HepG2 (cell line): ENCODE measurements around the gene PRR23E. TPM values are rescaled to one million over a fixed set of nuclear protein-coding genes. Genes with fewer than 3 reads are reported as not detected.

Experiments used
- EHMT2 ChIP-seq: fragments of 200-600 bp; sonication (generic); IDR thresholded peaks from 2 replicates; pipeline ENCODE4 v1.7.0; 2017; ENCODE audit warnings: antibody characterized with exemption, low read depth, low read length, borderline replicate concordance
- GTF2F1 ChIP-seq: fragments of 150-350 bp; IDR thresholded peaks from 2 replicates; pipeline ENCODE4 v1.6.1; 2014; ENCODE audit warnings: low read length
- MIER2 ChIP-seq: IDR thresholded peaks from 2 replicates; pipeline ENCODE4 v1.6.1; 2016; ENCODE audit warnings: missing biosample characterization, missing genetic modification reagents
- RBAK ChIP-seq: sonication (generic); formaldehyde crosslinking; IDR thresholded peaks from 2 replicates; pipeline ENCODE4 v1.5.1; 2020; ENCODE audit warnings: mild to moderate bottlenecking, missing genetic modification reagents
- RBM22 ChIP-seq: fragments of 200-400 bp; formaldehyde crosslinking; optimal IDR thresholded peaks from 2 replicates; pipeline ENCODE3; 2017; ENCODE audit warnings: mild to moderate bottlenecking, low read length, moderate library complexity
- SALL1 ChIP-seq: sonication (generic); formaldehyde crosslinking; IDR thresholded peaks from 2 replicates; pipeline ENCODE4 v1.8.0; 2022; ENCODE audit warnings: mild to moderate bottlenecking, missing genetic modification reagents
- SALL2 ChIP-seq: sonication (generic); formaldehyde crosslinking; IDR thresholded peaks from 2 replicates; pipeline ENCODE4 v1.8.1; 2023; ENCODE audit warnings: mild to moderate bottlenecking, missing genetic modification reagents, inconsistent platforms
- STAT5B ChIP-seq: sonication (generic); formaldehyde crosslinking; IDR thresholded peaks from 2 replicates; pipeline ENCODE4 v1.4.0; 2020; ENCODE audit warnings: missing genetic modification reagents
- ZNF326 ChIP-seq: sonication (generic); formaldehyde crosslinking; IDR thresholded peaks from 2 replicates; pipeline ENCODE4 v1.4.0; 2020; ENCODE audit warnings: missing genetic modification reagents, borderline replicate concordance
- ZNF33B ChIP-seq: sonication (generic); formaldehyde crosslinking; IDR thresholded peaks from 2 replicates; pipeline ENCODE4 v1.5.1; 2020; ENCODE audit warnings: mild to moderate bottlenecking, missing genetic modification reagents
- ZNF343 ChIP-seq: sonication (generic); formaldehyde crosslinking; IDR thresholded peaks from 2 replicates; pipeline ENCODE4 v1.4.0; 2020; ENCODE audit warnings: mild to moderate bottlenecking, missing genetic modification reagents
- ZNF709 ChIP-seq: sonication (generic); formaldehyde crosslinking; IDR thresholded peaks from 2 replicates; pipeline ENCODE4 v1.5.0; 2020; ENCODE audit warnings: mild to moderate bottlenecking, missing genetic modification reagents
- ZNF792 ChIP-seq: IDR thresholded peaks from 2 replicates; pipeline ENCODE4 v1.6.1; 2016
- polyA plus RNA-seq, 8 experiments: library from polyadenylated mRNA; depleted of rRNA in 3 of 8; stranded (reverse) in 7 of 8; unstranded in 1 of 8; fragments of >200 nt; fragmentation: Illumina TruSeq in 4 of 8; extraction: Trizol in 4 of 8; gene quantifications; 2 replicates each; pipeline versions ENCODE4 v1.2.1 to v1.2.3, GENCODE V29; 2011 to 2016; ENCODE audit warnings: low read depth in 4 of 8, missing spikeins in 1 of 8, mixed read lengths in 1 of 8; ENCODE audit not compliant: insufficient read depth in 1 of 8
- total RNA-seq, 5 experiments: library from RNA; depleted of rRNA; stranded (reverse); fragments of >200 nt; fragmentation: Illumina TruSeq; extraction: Trizol; gene quantifications; 2 replicates each; pipeline ENCODE4 v1.2.3, GENCODE V29; 2016; ENCODE audit warnings: low read depth in 1 of 5
- TF ChIP-seq, protein P1 (sequence below): fragments of 450-650 bp; IDR thresholded peaks from 2 replicates; pipeline ENCODE4 v1.6.1; 2017; ENCODE audit warnings: mild to moderate bottlenecking
- TF ChIP-seq, protein P2 (sequence below), 2 experiments: IDR thresholded peaks; 2 replicates each; pipeline ENCODE4 v1.6.1; 2011 to 2012; ENCODE audit warnings: low read length in 2 of 2, borderline replicate concordance in 1 of 2, low read depth in 1 of 2, mild to moderate bottlenecking in 1 of 2, moderate library complexity in 1 of 2

PRR23E gene
- total and polyA plus RNA-seq, 2 of the 13 experiments (the other 11 are each of a cell fraction or from before 2014, with no cell fraction given), result not detected

DNA sequence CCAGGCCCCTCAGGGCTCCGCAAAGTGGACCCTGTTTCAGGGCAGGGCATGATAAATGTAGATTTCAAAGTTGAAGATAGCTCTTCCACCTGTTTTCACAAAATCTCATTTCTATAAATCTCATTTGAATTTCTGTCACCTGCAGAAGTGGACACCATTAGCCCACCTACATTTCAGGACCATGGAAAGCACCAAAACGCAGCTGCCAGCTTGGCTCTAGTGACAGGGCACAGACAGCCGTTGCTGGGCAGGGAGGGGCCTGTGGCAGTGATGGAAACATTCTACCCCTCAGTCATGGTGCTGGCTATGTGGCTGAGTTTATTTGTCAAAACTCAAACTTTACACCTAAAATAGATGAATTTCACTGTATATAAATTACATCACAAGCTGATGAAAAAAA is 40.4 kb downstream of the PRR23E start (continued):
- TF ChIP-seq, protein P1, sequence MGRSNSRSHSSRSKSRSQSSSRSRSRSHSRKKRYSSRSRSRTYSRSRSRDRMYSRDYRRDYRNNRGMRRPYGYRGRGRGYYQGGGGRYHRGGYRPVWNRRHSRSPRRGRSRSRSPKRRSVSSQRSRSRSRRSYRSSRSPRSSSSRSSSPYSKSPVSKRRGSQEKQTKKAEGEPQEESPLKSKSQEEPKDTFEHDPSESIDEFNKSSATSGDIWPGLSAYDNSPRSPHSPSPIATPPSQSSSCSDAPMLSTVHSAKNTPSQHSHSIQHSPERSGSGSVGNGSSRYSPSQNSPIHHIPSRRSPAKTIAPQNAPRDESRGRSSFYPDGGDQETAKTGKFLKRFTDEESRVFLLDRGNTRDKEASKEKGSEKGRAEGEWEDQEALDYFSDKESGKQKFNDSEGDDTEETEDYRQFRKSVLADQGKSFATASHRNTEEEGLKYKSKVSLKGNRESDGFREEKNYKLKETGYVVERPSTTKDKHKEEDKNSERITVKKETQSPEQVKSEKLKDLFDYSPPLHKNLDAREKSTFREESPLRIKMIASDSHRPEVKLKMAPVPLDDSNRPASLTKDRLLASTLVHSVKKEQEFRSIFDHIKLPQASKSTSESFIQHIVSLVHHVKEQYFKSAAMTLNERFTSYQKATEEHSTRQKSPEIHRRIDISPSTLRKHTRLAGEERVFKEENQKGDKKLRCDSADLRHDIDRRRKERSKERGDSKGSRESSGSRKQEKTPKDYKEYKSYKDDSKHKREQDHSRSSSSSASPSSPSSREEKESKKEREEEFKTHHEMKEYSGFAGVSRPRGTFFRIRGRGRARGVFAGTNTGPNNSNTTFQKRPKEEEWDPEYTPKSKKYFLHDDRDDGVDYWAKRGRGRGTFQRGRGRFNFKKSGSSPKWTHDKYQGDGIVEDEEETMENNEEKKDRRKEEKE, result no peak
- TF ChIP-seq, protein P2, sequence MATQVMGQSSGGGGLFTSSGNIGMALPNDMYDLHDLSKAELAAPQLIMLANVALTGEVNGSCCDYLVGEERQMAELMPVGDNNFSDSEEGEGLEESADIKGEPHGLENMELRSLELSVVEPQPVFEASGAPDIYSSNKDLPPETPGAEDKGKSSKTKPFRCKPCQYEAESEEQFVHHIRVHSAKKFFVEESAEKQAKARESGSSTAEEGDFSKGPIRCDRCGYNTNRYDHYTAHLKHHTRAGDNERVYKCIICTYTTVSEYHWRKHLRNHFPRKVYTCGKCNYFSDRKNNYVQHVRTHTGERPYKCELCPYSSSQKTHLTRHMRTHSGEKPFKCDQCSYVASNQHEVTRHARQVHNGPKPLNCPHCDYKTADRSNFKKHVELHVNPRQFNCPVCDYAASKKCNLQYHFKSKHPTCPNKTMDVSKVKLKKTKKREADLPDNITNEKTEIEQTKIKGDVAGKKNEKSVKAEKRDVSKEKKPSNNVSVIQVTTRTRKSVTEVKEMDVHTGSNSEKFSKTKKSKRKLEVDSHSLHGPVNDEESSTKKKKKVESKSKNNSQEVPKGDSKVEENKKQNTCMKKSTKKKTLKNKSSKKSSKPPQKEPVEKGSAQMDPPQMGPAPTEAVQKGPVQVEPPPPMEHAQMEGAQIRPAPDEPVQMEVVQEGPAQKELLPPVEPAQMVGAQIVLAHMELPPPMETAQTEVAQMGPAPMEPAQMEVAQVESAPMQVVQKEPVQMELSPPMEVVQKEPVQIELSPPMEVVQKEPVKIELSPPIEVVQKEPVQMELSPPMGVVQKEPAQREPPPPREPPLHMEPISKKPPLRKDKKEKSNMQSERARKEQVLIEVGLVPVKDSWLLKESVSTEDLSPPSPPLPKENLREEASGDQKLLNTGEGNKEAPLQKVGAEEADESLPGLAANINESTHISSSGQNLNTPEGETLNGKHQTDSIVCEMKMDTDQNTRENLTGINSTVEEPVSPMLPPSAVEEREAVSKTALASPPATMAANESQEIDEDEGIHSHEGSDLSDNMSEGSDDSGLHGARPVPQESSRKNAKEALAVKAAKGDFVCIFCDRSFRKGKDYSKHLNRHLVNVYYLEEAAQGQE (IDR thresholded peaks at IDR 0.05; ENCODE audit: borderline replicate concordance in 1 of 2, low read depth in 1 of 2, low read length in 2 of 2), result peak; percentile 70 to 94
- TF ChIP-seq STAT5B (CRISPR knock-in tag) (no peak), SALL2 (CRISPR knock-in tag) (no peak), EHMT2 (peak; percentile 77), GTF2F1 (no peak), ZNF33B (CRISPR knock-in tag) (no peak), MIER2 (CRISPR knock-in tag) (peak; percentile 95), RBM22 (no peak), ZNF326 (CRISPR knock-in tag) (no peak), SALL1 (CRISPR knock-in tag) (0 out of 2 replicates have a peak, but pooled peaks have one; percentile 20), ZNF709 (CRISPR knock-in tag) (no peak), ZNF343 (CRISPR knock-in tag) (no peak), ZNF792 (no peak), RBAK (CRISPR knock-in tag) (no peak)
